K562 (cell line): ENCODE results near the gene RASD1. TPM values are rescaled to one million over a fixed set of nuclear protein-coding genes. Genes with fewer than 3 reads are reported as not detected.

ENCODE experiments used
- ATAC-seq: fragments of 200-7000 bp; cut with Tn5 transposase; 3 replicates; pipeline ENCODE4 v1.9.1; 2020; ENCODE audit warnings: moderate library complexity
- BruUV-seq: library from RNA; stranded (reverse); fragments of 400-500 nt; replicated peaks from 2 replicates; lab custom pipeline; 2021; lab: Mats Ljungman, UMichigan
- CTCF ChIA-PET: fragments of 300-600 bp; formaldehyde crosslinking; extraction: SDS; loops from one replicate; lab custom pipeline; 2021; ENCODE audit warnings: low intra/inter-chr PET ratio; lab: Yijun Ruan, JAX
- POLR2A ChIA-PET: fragments of 300-600, 350-650 bp; sonication (Branson Sonifier 250); formaldehyde crosslinking; extraction: SDS; loops from one replicate; lab custom pipeline; 2021; ENCODE audit warnings: antibody characterized with exemption, inconsistent platforms; lab: Yijun Ruan, JAX
- DNase-seq, 4 experiments: peaks; one replicate each; pipeline versions ENCODE4 v3.0.0 to v3.0.0-alpha.2; 2011 to 2018; ENCODE audit warnings: low spot score in 3 of 4, mixed read lengths in 3 of 4; ENCODE audit errors: extremely low read depth in 1 of 4
- FAIRE-seq: peaks from 2 replicates; lab custom pipeline; 2011; peaks lifted over from hg19 to GRCh38; lab: Jason Lieb, UNC
- H2AFZ ChIP-seq: 2 replicates; pipeline ENCODE4 v1.6.0; 2011; ENCODE audit warnings: low read depth, low read length, control low read depth, inconsistent platforms
- H3K27ac ChIP-seq: fragments of 200-600 bp; 3 replicates; pipeline ENCODE4 v1.8.0; 2011; ENCODE audit warnings: low read depth, mild to moderate bottlenecking, control low read depth, inconsistent platforms, low read length, moderate library complexity, mixed read lengths; ENCODE audit errors: extremely low read depth
- H3K27me3 ChIP-seq, 2 experiments: fragments of 300-600 bp in 1 of 2; 2 replicates in 1 of 2; 3 replicates in 1 of 2; pipeline versions ENCODE4 v1.6.0 to v1.8.0; 2011; ENCODE audit warnings: inconsistent platforms in 2 of 2, low read length in 2 of 2, mild to moderate bottlenecking in 1 of 2, mixed read lengths in 1 of 2, moderate library complexity in 1 of 2; ENCODE audit not compliant: control insufficient read depth in 2 of 2, insufficient read depth in 2 of 2
- H3K36me3 ChIP-seq: fragments of 300-600 bp; 3 replicates; pipeline ENCODE4 v1.8.0; 2011; ENCODE audit warnings: mild to moderate bottlenecking, low read length, inconsistent platforms; ENCODE audit not compliant: control insufficient read depth, insufficient read depth
- H3K4me1 ChIP-seq, 2 experiments: fragments of 200-600 bp in 1 of 2; replicated peaks in 1 of 2; 2 replicates in 1 of 2; 3 replicates in 1 of 2; pipeline versions ENCODE4 v1.5.1 to v1.8.0; 2011; ENCODE audit warnings: inconsistent platforms in 2 of 2, low read length in 2 of 2, mild to moderate bottlenecking in 1 of 2, mixed read lengths in 1 of 2, moderate library complexity in 1 of 2; ENCODE audit not compliant: control insufficient read depth in 2 of 2, insufficient read depth in 2 of 2
- H3K4me2 ChIP-seq: 2 replicates; pipeline ENCODE4 v1.6.1; 2011; ENCODE audit warnings: low read length, control low read depth, inconsistent platforms, mixed read lengths; ENCODE audit not compliant: insufficient read depth
- H3K4me3 ChIP-seq: fragments of 200-600 bp; sonication (generic), shearing (Covaris generic); 2 replicates; pipeline ENCODE4 v1.5.1; 2016; ENCODE audit warnings: control low read depth, inconsistent platforms
- H3K79me2 ChIP-seq: fragments of 200-600 bp; 3 replicates; pipeline ENCODE4 v1.8.0; 2011; ENCODE audit warnings: low read length, inconsistent platforms; ENCODE audit not compliant: control insufficient read depth, insufficient read depth
- H3K9ac ChIP-seq, 2 experiments: 2 replicates each; pipeline versions ENCODE4 v1.6.0 to v1.6.1; 2011; ENCODE audit warnings: low read depth in 2 of 2, low read length in 2 of 2, control low read depth in 1 of 2, inconsistent platforms in 1 of 2, mild to moderate bottlenecking in 1 of 2, mixed read lengths in 1 of 2; ENCODE audit not compliant: insufficient read depth in 1 of 2
- H3K9me1 ChIP-seq: one replicate; pipeline ENCODE4 v1.6.0; 2011; ENCODE audit warnings: inconsistent platforms, mild to moderate bottlenecking, low read length, moderate library complexity; ENCODE audit not compliant: control insufficient read depth, insufficient read depth
- H3K9me3 ChIP-seq: replicated peaks from 2 replicates; pipeline ENCODE4 v1.5.1; 2011; ENCODE audit warnings: low read depth, low read length, inconsistent platforms; ENCODE audit not compliant: control insufficient read depth, insufficient read depth
- H4K20me1 ChIP-seq: replicated peaks from 2 replicates; pipeline ENCODE4 v1.6.1; 2011; ENCODE audit warnings: low read length, inconsistent platforms, mixed read lengths; ENCODE audit not compliant: control insufficient read depth, insufficient read depth
- FOXP1 ChIP-seq: sonication (generic); formaldehyde crosslinking; IDR thresholded peaks from 2 replicates; pipeline ENCODE4 v1.8.0; 2022; ENCODE audit warnings: mild to moderate bottlenecking, missing genetic modification reagents
- HNRNPH1 ChIP-seq: fragments of 200-400 bp; formaldehyde crosslinking; optimal IDR thresholded peaks from 2 replicates; pipeline ENCODE3; 2017; ENCODE audit warnings: low read depth, mild to moderate bottlenecking, low read length, moderate library complexity
- POLR2AphosphoS2 ChIP-seq: IDR thresholded peaks from 2 replicates; pipeline ENCODE4 v1.6.1; 2012; ENCODE audit warnings: low read length, improper control_type of control experiment
- STAT5A ChIP-seq: IDR thresholded peaks from 2 replicates; pipeline ENCODE4 v1.6.1; 2012; ENCODE audit warnings: low read length, inconsistent platforms, borderline replicate concordance
- YBX1 ChIP-seq: fragments of 450-650 bp; IDR thresholded peaks from 2 replicates; pipeline ENCODE4 v1.7.1; 2016; ENCODE audit warnings: mild to moderate bottlenecking
- ZNF12 ChIP-seq: sonication (generic); formaldehyde crosslinking; IDR thresholded peaks from 2 replicates; pipeline ENCODE4 v1.4.0; 2020; ENCODE audit warnings: mild to moderate bottlenecking, missing genetic modification reagents
- ZNF23 ChIP-seq: fragments of 250-450 bp; sonication (Bioruptor Pico); IDR thresholded peaks from 2 replicates; pipeline ENCODE4 v1.4.0; 2020; ENCODE audit warnings: mild to moderate bottlenecking
- WGBS: fragments of 100-300 bp; shearing (Covaris generic); methylation state at CpG from one replicate; pipeline ENCODE4 v1.1.6; 2016; ENCODE audit warnings: low coverage, mixed read lengths; ENCODE audit not compliant: insufficient coverage; ENCODE audit errors: missing lambda C conversion rate; 5-methylcytosine and 5-hydroxymethylcytosine counted together
- in situ Hi-C: fragments of 300-500 bp; cut with MboI; formaldehyde crosslinking; loops from 4 replicates; pipeline ENCODE4 v1.15.0; 2018; ENCODE audit warnings: inconsistent platforms, mixed read lengths
- intact Hi-C: fragments of 100-400 bp; cut with micrococcal nuclease; formaldehyde crosslinking; loops from 2 replicates; pipeline ENCODE4 v1.14.2; 2022
- polyA plus RNA-seq, 8 experiments: library from polyadenylated mRNA; depleted of rRNA in 4 of 8; stranded (reverse) in 5 of 8; unstranded in 3 of 8; fragments of >200 nt; fragmentation: Nextera tagmentation in 2 of 8; fragmentation: Illumina TruSeq in 1 of 8; extraction: Ambion mirVana in 2 of 8; extraction: Trizol in 1 of 8; gene quantifications; 2 replicates each; pipeline versions ENCODE4 v1.2.1 to v1.2.3, GENCODE V29; 2011 to 2014; ENCODE audit warnings: inconsistent platforms in 1 of 8, missing spikeins in 1 of 8
- total RNA-seq, 7 experiments: library from RNA; depleted of rRNA in 6 of 7; stranded (reverse); fragments of >200 nt in 6 of 7; fragmentation: Illumina TruSeq in 2 of 7; extraction: Trizol in 2 of 7; gene quantifications; 2 replicates each; pipeline versions ENCODE4 v1.2.1 to v1.2.3, GENCODE V29; 2011 to 2021; ENCODE audit warnings: low replicate concordance in 1 of 7
- TF ChIP-seq, protein P1 (sequence below): fragments of 450-650 bp; IDR thresholded peaks from 2 replicates; pipeline ENCODE4 v1.6.1; 2018; ENCODE audit warnings: mild to moderate bottlenecking, low read depth; ENCODE audit not compliant: partially characterized antibody
- TF ChIP-seq, protein P2 (sequence below): fragments of 450-650 bp; conservative IDR thresholded peaks from 2 replicates; pipeline ENCODE4 v1.6.1; 2016; ENCODE audit warnings: missing genetic modification characterization, low read depth, mild to moderate bottlenecking, control low read depth, missing compliant biosample characterization

RASD1 gene
- total and polyA plus RNA-seq, 9 of the 15 experiments (the other 6 are each of a cell fraction or from before 2014, with no cell fraction given): 0.11 TPM; not detected in 8

DNA sequence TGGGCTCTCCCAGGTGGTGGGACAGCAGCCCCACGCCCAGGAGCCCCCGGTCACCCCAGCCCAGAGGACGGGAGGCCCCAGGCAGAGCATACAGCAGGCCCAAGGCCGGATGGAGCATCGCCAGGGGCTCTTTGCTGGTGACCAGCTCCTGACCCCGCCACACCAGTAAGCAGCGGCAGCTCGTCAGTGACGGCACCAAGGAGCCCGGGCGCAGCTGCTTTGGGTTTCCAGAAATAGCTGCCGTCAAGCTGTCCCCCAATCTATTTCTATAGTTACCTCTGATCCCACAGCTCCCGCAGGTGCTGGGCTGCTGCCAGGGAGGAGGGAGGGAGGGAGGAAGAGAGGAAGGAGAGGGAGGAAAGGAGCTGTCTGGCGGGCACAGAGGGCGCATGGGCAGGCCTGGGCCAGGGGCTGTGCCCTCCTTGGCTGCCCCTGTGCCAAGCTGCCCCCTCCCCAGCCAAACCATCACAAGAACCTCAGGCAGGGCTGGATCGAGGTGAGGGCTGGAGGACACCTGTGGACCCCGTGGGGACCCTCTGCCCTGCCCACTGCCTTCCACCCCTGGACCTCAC lies 10.8 kb upstream of the RASD1 start:
- FAIRE-seq (no peak), DNase-seq (no peak), ATAC-seq (no peak)
- BruUV-seq: no TSS peak
- Histone ChIP-seq H3K4me1 (peaks cover 14 to 56% of the 10 kb centered on the region in 2 experiments; a peak in 4 of 5 replicates), H3K36me3 (no peaks in the 10 kb centered on the region), H3K9me3 (no peaks in the 10 kb centered on the region), H3K27me3 (peaks cover 1 to 15% of the 10 kb centered on the region in 2 experiments; a peak in 2 of 5 replicates), H3K9ac (no peak overlapping the region), H3K27ac (no peak overlapping the region), H2AFZ (no peak overlapping the region), H3K4me2 (no peak overlapping the region), H3K9me1 (peaks cover 7% of the 10 kb centered on the region), H4K20me1 (no peaks in the 10 kb centered on the region), H3K4me3 (no peak overlapping the region), H3K79me2 (no peaks in the 10 kb centered on the region)
- intact Hi-C loops: no loop called here
- ChIA-PET CTCF (no interaction called here), POLR2A (interaction anchor here (0.6 to 0.7 kb wide), 2 partner anchors 16 to 84 kb away, joined by 3 read pairs; no protein-coding TSS in a partner anchor)
- TF ChIP-seq, protein P1, sequence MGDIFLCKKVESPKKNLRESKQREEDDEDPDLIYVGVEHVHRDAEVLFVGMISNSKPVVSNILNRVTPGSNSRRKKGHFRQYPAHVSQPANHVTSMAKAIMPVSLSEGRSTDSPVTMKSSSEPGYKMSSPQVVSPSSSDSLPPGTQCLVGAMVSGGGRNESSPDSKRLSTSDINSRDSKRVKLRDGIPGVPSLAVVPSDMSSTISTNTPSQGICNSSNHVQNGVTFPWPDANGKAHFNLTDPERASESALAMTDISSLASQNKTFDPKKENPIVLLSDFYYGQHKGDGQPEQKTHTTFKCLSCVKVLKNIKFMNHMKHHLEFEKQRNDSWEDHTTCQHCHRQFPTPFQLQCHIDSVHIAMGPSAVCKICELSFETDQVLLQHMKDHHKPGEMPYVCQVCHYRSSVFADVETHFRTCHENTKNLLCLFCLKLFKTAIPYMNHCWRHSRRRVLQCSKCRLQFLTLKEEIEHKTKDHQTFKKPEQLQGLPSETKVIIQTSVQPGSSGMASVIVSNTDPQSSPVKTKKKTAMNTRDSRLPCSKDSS: no peak
- TF ChIP-seq, protein P2, sequence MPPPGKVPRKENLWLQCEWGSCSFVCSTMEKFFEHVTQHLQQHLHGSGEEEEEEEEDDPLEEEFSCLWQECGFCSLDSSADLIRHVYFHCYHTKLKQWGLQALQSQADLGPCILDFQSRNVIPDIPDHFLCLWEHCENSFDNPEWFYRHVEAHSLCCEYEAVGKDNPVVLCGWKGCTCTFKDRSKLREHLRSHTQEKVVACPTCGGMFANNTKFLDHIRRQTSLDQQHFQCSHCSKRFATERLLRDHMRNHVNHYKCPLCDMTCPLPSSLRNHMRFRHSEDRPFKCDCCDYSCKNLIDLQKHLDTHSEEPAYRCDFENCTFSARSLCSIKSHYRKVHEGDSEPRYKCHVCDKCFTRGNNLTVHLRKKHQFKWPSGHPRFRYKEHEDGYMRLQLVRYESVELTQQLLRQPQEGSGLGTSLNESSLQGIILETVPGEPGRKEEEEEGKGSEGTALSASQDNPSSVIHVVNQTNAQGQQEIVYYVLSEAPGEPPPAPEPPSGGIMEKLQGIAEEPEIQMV (tag): no peak
- TF ChIP-seq STAT5A (no peak), HNRNPH1 (no peak), ZNF23 (CRISPR knock-in tag) (no peak), ZNF12 (no peak), FOXP1 (CRISPR knock-in tag) (no peak), POLR2AphosphoS2 (no peak), YBX1 (no peak)
- WGBS: 77% methylated on average over 10 of the region's 17 CpGs
- in situ Hi-C loops: loop anchor here (10.0 kb wide), 1 partner anchor 128 kb away; no protein-coding TSS in a partner anchor
